Measurements from ENCODE around the gene SYT7. TPM values are rescaled to one million over a fixed set of nuclear protein-coding genes. Genes with fewer than 3 reads are reported as not detected.
A peak's percentile ranks its signal among the peaks of the same experiment; 100 is the strongest.

SYT7 gene
- total RNA-seq, 1 donor from 2014 or later: 4.8 TPM

- Histone ChIP-seq H3K4me1 (peaks cover 7% of the 10 kb centered on the region), H3K36me3 (no peaks in the 10 kb centered on the region), H3K27ac (no peak overlapping the region), H3K9me3 (no peaks in the 10 kb centered on the region), H3K27me3 (no peaks in the 10 kb centered on the region), H3K4me3 (no peak overlapping the region)
- DNase-seq: no peak
- TF ChIP-seq CTCF (IDR thresholded peaks at IDR 0.05): peak; percentile 72
- intact Hi-C loops (cut with DNase I): no loop called here
- ATAC-seq: peak; percentile 52
Observed at GRCh38 chr11:61532134-61533038, 48.5 kb downstream of the SYT7 start.

- peaks cover 7% of the 10 kb centered on the region for H3K4me1 ChIP-seq
- intact Hi-C loops (cut with DNase I): no loop called here
- no peaks in the 10 kb centered on the region for H3K36me3 ChIP-seq
- H3K27ac ChIP-seq: no peak overlapping the region
- no peak overlapping the region for H3K4me3 ChIP-seq
- H3K27me3 ChIP-seq: no peaks in the 10 kb centered on the region
- ATAC-seq: no peak
- H3K9me3 ChIP-seq: no peaks in the 10 kb centered on the region
- DNase-seq: no peak
- TF ChIP-seq CTCF (IDR thresholded peaks at IDR 0.05): no peak
Observed at GRCh38 chr11:61531044-61531443, 49.8 kb downstream of the SYT7 start.

GRCh38 chr11:61529537-61530225, 51.2 kb downstream of the SYT7 start:
- ATAC-seq (peak; percentile 51), DNase-seq (peak; percentile 75)
- H3K9me3 ChIP-seq: no peaks in the 10 kb centered on the region
- H3K4me1 ChIP-seq: peaks cover 7% of the 10 kb centered on the region
- intact Hi-C loops (cut with DNase I): loop anchor here (10.0 kb wide), 1 partner anchor 55 kb away; no protein-coding TSS in a partner anchor
- no peaks in the 10 kb centered on the region for H3K27me3 ChIP-seq
- TF ChIP-seq CTCF (IDR thresholded peaks at IDR 0.05): no peak
- H3K4me3 ChIP-seq: no peak overlapping the region
- H3K27ac ChIP-seq: no peak overlapping the region
- H3K36me3 ChIP-seq: no peaks in the 10 kb centered on the region

GRCh38 chr11:61528114-61528513, 52.8 kb downstream of the SYT7 start:
- H3K9me3 ChIP-seq: no peaks in the 10 kb centered on the region
- intact Hi-C loops (cut with DNase I): loop anchor here (10.0 kb wide), 1 partner anchor 53 kb away; no protein-coding TSS in a partner anchor
- ATAC-seq: no peak
- H3K36me3 ChIP-seq: no peaks in the 10 kb centered on the region
- no peak overlapping the region for H3K27ac ChIP-seq
- no peak overlapping the region for H3K4me3 ChIP-seq
- H3K27me3 ChIP-seq: no peaks in the 10 kb centered on the region
- peaks cover 7% of the 10 kb centered on the region for H3K4me1 ChIP-seq
- TF ChIP-seq CTCF (IDR thresholded peaks at IDR 0.05): no peak
- no peak for DNase-seq

GRCh38 chr11:61526956-61527731, 53.7 kb downstream of the SYT7 start:
- Histone ChIP-seq H3K9me3 (no peaks in the 10 kb centered on the region), H3K36me3 (no peaks in the 10 kb centered on the region), H3K4me1 (peaks cover 7% of the 10 kb centered on the region), H3K27me3 (no peaks in the 10 kb centered on the region), H3K4me3 (no peak overlapping the region), H3K27ac (no peak overlapping the region)
- intact Hi-C loops (cut with DNase I): loop anchor here (10.0 kb wide), 1 partner anchor 52 kb away; no protein-coding TSS in a partner anchor
- TF ChIP-seq CTCF (IDR thresholded peaks at IDR 0.05): no peak
- ATAC-seq: no peak
- no peak for DNase-seq
